GM12891 (cell line): ENCODE data around the gene FKBP15.
A peak's percentile ranks its signal among the peaks of the same experiment; 100 is the strongest.
"Not testable (repeated sequence)": the region's sequence is repeated elsewhere in the genome, so short reads cannot be mapped to it uniquely, and the experiment has no call there.

ENCODE experiments used
- DNase-seq: peaks from one replicate; pipeline ENCODE4 v3.0.0; 2011; ENCODE audit warnings: low spot score; ENCODE audit not compliant: insufficient read length
- FAIRE-seq: peaks from 2 replicates; lab custom pipeline; 2011; peaks lifted over from hg19 to GRCh38; lab: Jason Lieb, UNC
- PAX5 ChIP-seq: IDR thresholded peaks from 2 replicates; pipeline ENCODE4 v1.6.1; 2011; ENCODE audit warnings: low read length, moderate library complexity, mild to moderate bottlenecking; ENCODE audit not compliant: insufficient read depth, severe bottlenecking
- POLR2A ChIP-seq: IDR thresholded peaks from 2 replicates; pipeline ENCODE4 v1.6.1; 2011; ENCODE audit warnings: low read depth, low read length, control low read depth
- POLR2AphosphoS5 ChIP-seq: IDR thresholded peaks from 2 replicates; pipeline ENCODE4 v1.6.1; 2011; ENCODE audit warnings: low read depth, low read length, control low read depth
- POU2F2 ChIP-seq: IDR thresholded peaks from 2 replicates; pipeline ENCODE4 v1.6.1; 2011; ENCODE audit warnings: low read depth, mild to moderate bottlenecking, control low read depth, low read length, moderate library complexity
- SPI1 ChIP-seq: IDR thresholded peaks from 2 replicates; pipeline ENCODE4 v1.6.1; 2011; ENCODE audit warnings: low read depth, low read length, control low read depth
- TAF1 ChIP-seq: IDR thresholded peaks from 2 replicates; pipeline ENCODE4 v1.6.1; 2011; ENCODE audit warnings: low read depth, low read length, control low read depth

Gene FKBP15

GRCh38 chr9:113237026-113237425 is 15.9 kb upstream of the FKBP15 start:
- TF ChIP-seq POLR2A: no peak
- no peak for TF ChIP-seq POU2F2
- TF ChIP-seq POLR2AphosphoS5: no peak
- no peak for TF ChIP-seq TAF1
- TF ChIP-seq PAX5: no peak
- TF ChIP-seq SPI1: no peak
- FAIRE-seq (no peak), DNase-seq (no peak)

- DNase-seq, FAIRE-seq: not testable (repeated sequence)
These were observed 14.7 kb upstream of the FKBP15 start for GRCh38 chr9:113235701-113236255.

- no peak for DNase-seq
- no peak for TF ChIP-seq SPI1
- TF ChIP-seq POLR2AphosphoS5: no peak
- no peak for TF ChIP-seq POLR2A
- TF ChIP-seq POU2F2: no peak
- no peak for TF ChIP-seq TAF1
- no peak for TF ChIP-seq PAX5
- no peak for FAIRE-seq
These were observed 10.6 kb upstream of the FKBP15 start for GRCh38 chr9:113231701-113232100.

- FAIRE-seq (peak; percentile 43), DNase-seq (no peak)
- TF ChIP-seq POLR2AphosphoS5: no peak
- no peak for TF ChIP-seq POLR2A
- no peak for TF ChIP-seq PAX5
- TF ChIP-seq TAF1: no peak
- TF ChIP-seq SPI1: no peak
- TF ChIP-seq POU2F2: no peak
These were observed 7.1 kb upstream of the FKBP15 start for GRCh38 chr9:113228130-113228665.

- DNase-seq (no peak), FAIRE-seq (no peak)
- no peak for TF ChIP-seq POLR2A
- no peak for TF ChIP-seq TAF1
- TF ChIP-seq SPI1: no peak
- no peak for TF ChIP-seq POLR2AphosphoS5
- TF ChIP-seq PAX5: no peak
- no peak for TF ChIP-seq POU2F2
These were observed 6.4 kb upstream of the FKBP15 start for GRCh38 chr9:113227436-113227835.

GRCh38 chr9:113223963-113224362 is 2.9 kb upstream of the FKBP15 start:
- DNase-seq (no peak), FAIRE-seq (no peak)
- no peak for TF ChIP-seq POU2F2
- TF ChIP-seq SPI1: no peak
- TF ChIP-seq POLR2AphosphoS5: no peak
- no peak for TF ChIP-seq PAX5
- no peak for TF ChIP-seq TAF1
- no peak for TF ChIP-seq POLR2A

- DNase-seq: no peak
- TF ChIP-seq SPI1 (no peak), POLR2A (no peak), TAF1 (no peak), POU2F2 (no peak), PAX5 (no peak), POLR2AphosphoS5 (no peak)
- no peak for FAIRE-seq
These were observed 1.4 kb upstream of the FKBP15 start for GRCh38 chr9:113222482-113222841.

- no peak for FAIRE-seq
- no peak for TF ChIP-seq POLR2A
- no peak for TF ChIP-seq TAF1
- TF ChIP-seq SPI1: no peak
- no peak for TF ChIP-seq POU2F2
- no peak for TF ChIP-seq PAX5
- TF ChIP-seq POLR2AphosphoS5: no peak
- DNase-seq: no peak
These were observed 864 bp upstream of the FKBP15 start for GRCh38 chr9:113221800-113222481.

- TF ChIP-seq POLR2A (no peak), SPI1 (no peak), TAF1 (no peak)
- no peak for DNase-seq
- FAIRE-seq: peak; percentile 47
These were observed 542 bp downstream of the FKBP15 start for GRCh38 chr9:113220467-113221002.

GRCh38 chr9:113219969-113220368 is 1.1 kb downstream of the FKBP15 start:
- no peak for DNase-seq
- peak; percentile 85 for FAIRE-seq
- 0 out of 2 replicates have a peak, but pooled peaks have one; percentile 34 for TF ChIP-seq POU2F2
- peak; percentile 78 for TF ChIP-seq SPI1
- no peak for TF ChIP-seq PAX5
